Measurements from ENCODE around the gene QARS1.

QARS1 gene

DNA sequence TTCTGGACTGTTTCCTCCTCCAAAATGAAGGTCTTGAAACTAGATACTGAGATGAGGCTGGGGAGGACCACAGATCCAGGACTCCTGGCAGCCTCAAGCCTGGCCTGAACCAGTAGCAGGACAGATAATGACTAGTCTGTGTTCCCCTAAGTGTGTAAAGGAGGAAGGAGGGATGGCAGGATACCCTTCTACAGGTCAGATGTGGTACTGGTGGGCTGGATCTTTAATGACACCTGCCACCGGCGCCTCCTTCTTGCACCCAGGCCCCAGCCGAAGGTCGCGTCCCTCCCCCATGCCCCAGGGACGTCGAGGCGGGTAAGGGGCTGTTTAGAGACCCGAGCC, 15.5 kb upstream of the QARS1 start:
- DNase-seq: no peak

DNA sequence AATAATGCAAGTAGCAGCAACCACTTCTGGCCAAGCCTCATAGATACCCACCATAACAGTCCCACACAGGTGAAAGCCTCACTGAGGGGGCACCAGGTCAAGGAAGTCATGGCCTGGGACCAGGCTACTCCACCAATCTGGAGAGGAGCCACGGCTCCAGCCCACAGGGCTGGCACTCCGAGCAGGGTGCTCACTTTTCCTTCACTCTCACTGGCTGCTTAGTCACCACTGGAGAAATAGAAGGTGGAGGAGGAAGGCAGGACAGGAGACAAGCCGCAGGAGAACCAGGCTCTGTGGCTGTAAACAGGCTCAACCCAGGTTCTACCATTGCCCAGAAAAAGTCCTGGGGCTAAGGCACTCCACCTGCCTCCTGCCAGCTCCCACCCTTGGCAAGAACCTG, 14.9 kb upstream of the QARS1 start:
- DNase-seq: no peak

- no peak for DNase-seq
These were observed 14.5 kb upstream of the QARS1 start for GRCh38 chr3:49119036-49119435.

DNA sequence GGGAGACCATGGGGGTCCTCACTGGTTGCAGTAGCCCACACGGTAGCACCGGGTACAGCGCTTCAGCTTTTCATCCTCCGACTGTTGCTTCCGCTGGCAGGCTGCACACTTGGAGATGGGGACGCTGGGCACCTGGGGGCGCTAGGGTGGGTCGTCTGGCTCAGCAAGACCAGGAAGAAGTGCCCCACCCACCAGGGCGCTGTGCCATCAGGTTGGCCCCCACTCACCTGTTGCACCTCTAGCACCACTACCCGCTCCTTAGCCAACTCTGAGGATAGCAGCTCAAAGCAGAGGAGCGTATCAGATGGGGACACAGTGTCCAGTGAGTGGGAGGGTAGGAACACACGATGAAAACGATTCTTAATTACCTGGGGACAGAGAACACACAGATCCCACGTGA, 7.7 kb upstream of the QARS1 start:
- no peak for DNase-seq

- no peak for DNase-seq
These were observed 6.8 kb upstream of the QARS1 start for GRCh38 chr3:49111347-49111746.

- no peak for DNase-seq
These were observed 6.2 kb upstream of the QARS1 start for GRCh38 chr3:49110780-49111179.

- DNase-seq: no peak
These were observed 3.8 kb upstream of the QARS1 start for GRCh38 chr3:49108346-49108745.

DNA sequence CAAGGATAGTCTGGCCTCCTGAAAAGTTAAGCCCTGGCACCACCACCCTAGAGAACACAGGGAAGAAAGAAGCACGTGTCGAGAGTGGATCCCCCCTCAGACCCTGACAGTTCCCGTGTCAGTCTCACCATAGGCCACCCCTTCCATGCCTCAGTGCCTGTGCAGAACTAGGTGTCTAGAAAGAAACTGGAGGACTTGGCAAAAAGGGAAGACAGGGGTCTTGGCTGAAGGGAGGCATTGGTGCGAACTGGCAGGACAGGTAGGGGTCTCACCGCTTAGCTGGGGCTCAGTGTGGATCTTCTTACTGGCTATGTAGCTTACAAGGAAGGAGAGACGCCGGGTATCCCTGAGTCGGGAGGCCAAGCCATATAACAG, 518 bp downstream of the QARS1 start:
- DNase-seq: no peak

GRCh38 chr3:49100046-49100615, 4.4 kb downstream of the QARS1 start:
- DNase-seq: no peak

DNA sequence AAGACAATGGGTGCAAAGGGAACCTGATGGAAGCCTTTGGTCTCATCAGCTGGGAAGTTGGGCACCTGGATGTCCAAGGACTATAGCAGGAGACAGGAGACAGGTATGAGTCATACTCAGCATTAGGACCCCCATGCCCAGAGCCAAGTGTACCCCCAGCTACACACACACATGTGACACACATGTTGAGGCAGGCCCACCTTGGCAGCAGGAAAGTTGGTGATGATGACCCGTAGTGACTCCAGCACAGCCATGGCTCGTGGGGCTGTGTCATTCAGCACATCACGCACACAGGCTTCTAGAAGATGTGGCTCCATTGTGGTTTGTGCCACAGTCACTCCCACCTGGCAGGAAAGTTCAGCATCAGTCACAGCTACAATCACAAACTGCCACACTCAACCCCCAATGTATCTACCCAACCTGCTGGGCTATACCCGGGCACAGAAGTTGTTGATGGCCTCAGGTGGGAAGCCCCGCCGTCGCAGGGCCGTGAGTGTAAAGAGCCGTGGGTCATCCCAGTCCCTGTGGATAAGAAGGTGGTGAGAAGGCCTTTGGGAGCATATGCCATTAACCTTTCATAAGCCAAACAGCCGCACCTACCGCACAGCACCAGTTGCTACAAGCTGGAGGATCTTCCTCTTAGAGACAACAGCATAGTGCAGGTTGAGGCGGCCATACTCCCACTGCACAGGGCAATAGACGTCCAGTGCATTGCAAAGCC, 5.5 kb downstream of the QARS1 start:
- DNase-seq: no peak

- no peak for DNase-seq
These were observed 6.1 kb downstream of the QARS1 start for GRCh38 chr3:49098429-49098828.

GRCh38 chr3:49093853-49094767, 10.4 kb downstream of the QARS1 start, which contains the start of gene QRICH1:
Gene QRICH1, minus strand, starts transcription at chr3:49094071. Its CDS starts 17,054 bp downstream, at chr3:49077017.
- peak; percentile 50 for DNase-seq

DNA sequence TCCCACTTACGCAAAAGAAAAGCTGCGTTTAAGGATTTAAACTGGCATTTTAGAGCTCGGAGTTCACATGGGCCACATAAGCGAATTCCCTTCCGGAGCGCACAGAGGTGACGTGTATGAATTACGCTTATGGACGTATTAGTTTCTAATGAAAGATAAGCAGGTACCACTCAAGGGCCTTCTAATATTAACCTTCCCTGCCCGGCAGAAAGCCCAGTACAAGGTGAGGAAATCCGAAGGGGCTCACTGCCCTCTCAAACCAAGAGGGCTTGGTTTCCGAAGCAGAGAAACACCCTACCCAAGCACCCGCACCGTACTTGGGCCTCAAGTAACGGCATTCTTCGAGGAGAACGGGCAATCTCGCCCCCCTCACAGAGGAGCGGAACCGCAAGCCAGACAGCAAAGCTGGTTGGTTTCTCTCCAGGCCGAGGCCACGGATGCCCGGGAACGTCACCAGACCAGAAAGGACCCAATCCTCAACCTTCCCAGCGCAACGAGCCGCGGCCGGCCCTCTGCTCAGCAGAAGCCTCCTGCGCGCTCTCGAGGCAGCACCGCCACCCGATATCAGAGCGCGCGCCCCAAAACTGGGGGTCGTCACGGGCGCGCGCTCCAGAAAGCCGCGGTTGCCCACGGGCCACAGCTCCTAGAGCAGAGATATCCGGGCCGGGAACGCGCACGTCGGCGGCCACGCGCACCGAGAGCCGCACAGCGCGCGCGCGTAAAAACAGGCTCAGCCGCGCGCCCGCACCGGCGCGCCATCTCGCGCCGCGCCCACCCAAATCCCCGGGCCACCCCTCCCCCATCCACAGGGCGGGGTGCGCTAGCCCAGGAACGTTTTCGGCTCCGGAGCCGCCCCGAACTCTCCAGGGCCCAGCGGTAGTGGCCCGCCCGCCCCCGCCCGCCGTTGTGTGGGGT, 11.4 kb downstream of the QARS1 start:
- DNase-seq: no peak

GRCh38 chr3:49081429-49081828, 23.1 kb downstream of the QARS1 start:
- DNase-seq: no peak

GRCh38 chr3:49079270-49079669, 25.3 kb downstream of the QARS1 start:
- no peak for DNase-seq

DNA sequence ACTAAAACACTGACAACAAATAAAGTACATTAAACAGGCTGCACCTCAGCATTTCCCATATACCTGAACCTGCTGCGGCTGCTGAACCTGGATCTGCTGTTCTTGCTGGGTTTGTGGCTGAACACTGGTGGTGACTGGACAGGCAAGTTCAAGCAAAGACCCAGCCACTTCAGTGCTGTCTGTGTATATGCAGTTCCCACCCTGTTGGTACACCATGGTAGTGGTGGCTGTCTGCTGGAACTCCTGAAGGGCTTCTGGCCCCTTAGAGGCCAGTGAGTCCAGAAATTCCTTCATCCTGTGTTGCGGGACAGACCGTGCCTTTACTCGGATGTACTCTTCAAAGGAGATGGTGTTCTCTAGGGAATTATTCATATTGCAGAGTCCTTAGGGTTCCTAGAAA, 27.9 kb downstream of the QARS1 start:
- no peak for DNase-seq

- no peak for DNase-seq
These were observed 28.4 kb downstream of the QARS1 start for GRCh38 chr3:49076116-49076515.

DNA sequence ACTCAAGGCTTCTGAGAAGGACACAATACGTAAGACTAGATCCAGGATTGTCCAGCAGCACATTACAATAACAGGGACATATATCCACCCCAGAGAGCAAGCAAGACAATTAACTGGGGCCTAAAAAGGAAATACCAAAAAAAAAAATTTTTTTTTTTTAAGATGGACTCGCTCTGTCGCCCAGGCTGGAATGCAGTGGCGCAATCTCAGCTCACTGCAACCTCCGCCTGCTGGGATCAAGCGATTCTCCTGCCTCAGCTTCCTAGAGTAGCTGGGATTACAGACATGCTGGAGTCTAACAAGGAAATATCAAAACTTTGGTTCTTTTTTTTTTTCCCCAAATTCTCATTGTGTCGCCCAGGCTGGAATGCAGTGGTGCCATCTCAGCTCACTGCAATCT, 46.5 kb downstream of the QARS1 start:
- DNase-seq: no peak

GRCh38 chr3:49057268-49057667, 47.3 kb downstream of the QARS1 start:
- DNase-seq: no peak

DNA sequence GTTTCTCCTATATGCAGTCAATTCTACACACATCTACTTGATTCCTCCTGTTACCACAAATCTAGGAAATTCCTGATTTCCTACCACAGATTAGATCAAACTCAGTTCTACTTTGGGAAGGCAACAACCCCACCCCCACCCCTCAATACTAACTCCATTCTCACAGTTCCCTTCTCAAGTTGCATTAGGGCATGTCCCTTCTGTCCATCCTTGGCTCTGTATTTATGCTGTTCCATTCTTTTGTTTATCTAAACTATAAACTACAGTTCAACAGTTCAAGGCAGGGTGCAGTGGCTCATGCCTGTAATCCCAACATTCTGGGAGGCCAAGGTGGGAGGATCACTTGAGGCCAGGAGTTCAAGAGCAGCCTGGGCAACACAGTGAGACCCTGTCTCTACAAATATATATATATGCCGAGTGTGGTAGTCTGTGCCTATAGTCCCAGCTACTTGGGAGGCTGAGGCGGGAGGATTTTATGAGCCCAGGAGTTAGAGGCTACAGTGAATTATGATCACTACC, 50.2 kb downstream of the QARS1 start:
- no peak for DNase-seq

DNA sequence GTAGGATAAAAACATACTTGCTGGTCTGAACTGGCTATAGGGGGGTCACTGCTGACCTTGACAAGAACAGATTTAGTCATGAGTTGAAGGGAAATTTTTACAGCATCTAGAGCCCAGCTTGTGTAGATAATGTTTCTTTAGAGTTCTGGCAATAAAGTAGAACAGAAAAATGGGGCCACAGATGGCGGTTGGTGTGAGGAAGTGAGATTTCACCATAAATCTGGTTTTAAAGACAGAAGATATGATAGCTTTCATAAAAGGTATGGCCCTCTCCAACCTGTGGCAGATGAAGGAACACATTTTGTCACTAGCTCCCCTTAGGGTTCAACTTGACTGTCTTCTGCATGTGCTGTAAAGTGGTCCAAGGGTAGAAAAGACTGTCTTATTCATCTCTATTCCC, 51.0 kb downstream of the QARS1 start:
- DNase-seq: no peak
